Muscle of leg (tissue), 11 donors: Measurements from ENCODE around the gene CPSF6. TPM values are rescaled to one million over a fixed set of nuclear protein-coding genes. Genes with fewer than 3 reads are reported as not detected.
A peak's percentile ranks its signal among the peaks of the same experiment; 100 is the strongest.

Source experiments
- DNase-seq: peaks from one replicate; pipeline ENCODE4 v3.0.0; 2013
- H3K27ac ChIP-seq: one replicate; pipeline ENCODE4 v1.5.1; 2013; ENCODE audit warnings: mild to moderate bottlenecking, low read length, control low read depth
- H3K27me3 ChIP-seq: one replicate; pipeline ENCODE4 v1.6.1; 2013; ENCODE audit warnings: low read length; ENCODE audit not compliant: control insufficient read depth, insufficient read depth
- H3K36me3 ChIP-seq: one replicate; pipeline ENCODE4 v1.6.1; 2013; ENCODE audit warnings: low read length; ENCODE audit not compliant: control insufficient read depth, insufficient read depth
- H3K4me1 ChIP-seq: one replicate; pipeline ENCODE4 v1.6.1; 2013; ENCODE audit warnings: low read length; ENCODE audit not compliant: control insufficient read depth, insufficient read depth
- H3K4me3 ChIP-seq: one replicate; pipeline ENCODE4 v1.5.1; 2013; ENCODE audit warnings: low read length, control low read depth
- H3K9me3 ChIP-seq: replicated peaks from 2 replicates; pipeline ENCODE4 v1.6.1; 2013; ENCODE audit warnings: low read depth, low read length; ENCODE audit not compliant: control insufficient read depth
- WGBS: methylation state at CpG from one replicate; pipeline ENCODE4 v1.1.5; 2013; ENCODE audit warnings: missing lambda C conversion rate; ENCODE audit not compliant: insufficient coverage; 5-methylcytosine and 5-hydroxymethylcytosine counted together
- polyA plus RNA-seq, 8 donors: library from polyadenylated mRNA; unstranded; fragments of 120-200 nt; gene quantifications; one replicate each; pipeline versions ENCODE4 v1.2.1 to v1.2.3, GENCODE V29; 2013; ENCODE audit warnings: inconsistent platforms in 1 of 8, low replicate concordance in 1 of 8; ENCODE audit not compliant: insufficient read length in 8 of 8, insufficient read depth in 1 of 8
- total RNA-seq: library from RNA; stranded (reverse); fragments of 120-200 nt; gene quantifications from one replicate; pipeline ENCODE4 v1.2.4, GENCODE V29; 2013

The CPSF6 gene
- total and polyA plus RNA-seq, 9 donors, result 21.1 to 63.3 (median 54.5) TPM

GRCh38 chr12:69231479-69231878 lies 7.9 kb upstream of the CPSF6 start:
- Histone ChIP-seq H3K4me3 (no peak overlapping the region), H3K27me3 (no peaks in the 10 kb centered on the region), H3K9me3 (peaks cover 5% of the 10 kb centered on the region), H3K4me1 (no peaks in the 10 kb centered on the region), H3K36me3 (no peaks in the 10 kb centered on the region), H3K27ac (no peak overlapping the region)
- no peak for DNase-seq

DNA sequence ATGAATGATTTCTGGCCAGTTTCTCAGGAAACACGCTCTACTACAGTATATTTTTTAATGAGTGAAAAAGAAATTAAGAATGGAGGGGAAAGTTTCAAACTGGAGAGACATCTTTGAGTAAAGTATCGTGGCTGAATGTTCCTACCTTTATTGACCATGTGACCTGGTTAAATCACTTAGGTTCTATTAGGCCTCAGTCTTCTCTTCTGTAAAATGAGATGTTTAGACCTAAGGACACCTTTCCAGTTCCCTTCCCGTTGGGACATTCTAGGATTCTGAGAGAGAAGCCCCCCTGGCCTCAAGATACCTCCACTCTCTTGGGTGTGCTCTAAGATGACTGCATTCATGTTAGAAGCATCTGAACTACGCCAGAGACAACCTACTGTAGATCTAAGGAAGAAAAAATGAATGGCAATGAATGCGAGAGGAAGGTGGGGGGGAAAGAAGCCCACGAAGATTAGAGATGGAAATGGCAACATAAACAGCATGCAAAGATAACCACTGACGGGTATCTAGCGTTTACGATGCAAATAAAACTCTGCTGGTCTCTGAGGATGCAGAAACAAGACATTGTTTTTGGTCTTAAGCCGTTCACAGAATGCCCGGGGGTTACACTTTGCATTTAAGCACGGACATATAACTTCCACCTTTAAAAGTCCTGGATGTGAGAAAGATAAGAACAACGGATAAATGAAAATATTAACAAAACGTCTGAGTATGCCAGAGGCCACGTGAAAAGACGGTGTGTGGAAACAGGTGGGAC lies 599 bp upstream of the CPSF6 start:
- WGBS, result 0% methylated on average over 5 of the region's 16 CpGs
- H3K9me3 ChIP-seq, result no peaks in the 10 kb centered on the region
- H3K4me1 ChIP-seq, result peaks cover 7% of the 10 kb centered on the region
- H3K36me3 ChIP-seq, result no peaks in the 10 kb centered on the region
- peak overlapping the region; percentile 93 for H3K27ac ChIP-seq
- peak overlapping the region; percentile 72 for H3K4me3 ChIP-seq
- no peaks in the 10 kb centered on the region for H3K27me3 ChIP-seq
- no peak for DNase-seq

DNA sequence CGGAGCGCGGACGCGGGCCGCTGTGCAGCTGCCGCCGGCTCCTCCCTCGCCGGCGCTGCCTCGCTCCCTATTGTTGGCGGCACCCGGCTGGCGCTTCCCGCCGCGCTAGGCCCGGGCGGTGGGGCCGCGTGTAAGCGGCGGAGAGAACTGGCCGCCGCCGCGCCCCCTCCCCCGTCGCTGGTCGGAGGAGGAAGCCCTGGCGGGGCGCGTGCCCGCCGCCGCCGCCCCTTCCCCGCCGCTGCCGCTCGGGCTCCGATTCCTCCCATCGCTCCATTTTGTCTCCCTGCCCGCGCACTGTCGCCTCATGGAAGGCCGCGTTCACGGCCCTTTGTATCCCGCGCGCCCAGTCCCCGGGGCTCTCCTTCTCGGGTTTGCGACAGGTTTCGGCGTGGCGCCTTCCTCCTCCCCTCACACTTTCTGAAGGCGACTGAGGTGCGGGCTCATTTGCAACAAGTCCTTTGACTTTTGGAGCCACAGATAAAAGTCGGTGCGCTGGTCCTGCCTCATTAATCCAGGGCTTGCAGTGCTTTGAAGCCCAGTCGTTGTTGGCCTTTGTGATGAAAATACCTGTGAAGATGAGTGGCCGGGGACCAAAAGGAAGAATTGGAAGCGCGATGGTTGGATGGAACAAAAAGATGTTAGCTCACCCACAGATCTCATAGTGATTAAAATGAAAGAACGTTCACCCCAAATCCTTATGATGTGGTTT lies 707 bp downstream of the CPSF6 start:
- Histone ChIP-seq H3K27me3 (no peaks in the 10 kb centered on the region), H3K4me1 (peaks cover 7% of the 10 kb centered on the region), H3K36me3 (no peaks in the 10 kb centered on the region), H3K4me3 (peak overlapping the region; percentile 96), H3K9me3 (no peaks in the 10 kb centered on the region), H3K27ac (peak overlapping the region; percentile 96)
- 0% methylated on average over 61 of the region's 68 CpGs for WGBS
- peak; percentile 63 for DNase-seq

DNA sequence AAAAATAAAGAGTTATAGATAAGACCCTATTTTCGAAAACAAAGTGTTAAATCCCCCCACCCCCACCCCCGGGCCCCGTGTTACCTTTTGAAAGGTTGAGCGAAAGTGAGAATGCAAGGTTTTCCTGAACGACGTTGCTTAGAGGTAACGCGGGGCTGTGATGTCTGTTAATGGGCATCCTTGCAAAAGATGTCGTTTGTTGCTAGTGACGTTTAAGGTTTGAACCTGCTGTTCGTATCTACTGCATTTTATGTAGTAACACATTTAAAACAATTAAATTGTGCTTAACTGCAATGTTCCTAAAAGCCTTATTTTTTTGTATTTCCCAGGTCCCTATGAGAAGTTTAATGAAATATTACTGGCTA lies 1.2 kb downstream of the CPSF6 start:
- Histone ChIP-seq H3K27me3 (no peaks in the 10 kb centered on the region), H3K4me3 (peak overlapping the region; percentile 96), H3K4me1 (peaks cover 7% of the 10 kb centered on the region), H3K9me3 (no peaks in the 10 kb centered on the region), H3K36me3 (no peaks in the 10 kb centered on the region), H3K27ac (peak overlapping the region; percentile 96)
- no CpG with 5 or more reads among the region's 11 CpGs for WGBS
- peak; percentile 24 for DNase-seq

DNA sequence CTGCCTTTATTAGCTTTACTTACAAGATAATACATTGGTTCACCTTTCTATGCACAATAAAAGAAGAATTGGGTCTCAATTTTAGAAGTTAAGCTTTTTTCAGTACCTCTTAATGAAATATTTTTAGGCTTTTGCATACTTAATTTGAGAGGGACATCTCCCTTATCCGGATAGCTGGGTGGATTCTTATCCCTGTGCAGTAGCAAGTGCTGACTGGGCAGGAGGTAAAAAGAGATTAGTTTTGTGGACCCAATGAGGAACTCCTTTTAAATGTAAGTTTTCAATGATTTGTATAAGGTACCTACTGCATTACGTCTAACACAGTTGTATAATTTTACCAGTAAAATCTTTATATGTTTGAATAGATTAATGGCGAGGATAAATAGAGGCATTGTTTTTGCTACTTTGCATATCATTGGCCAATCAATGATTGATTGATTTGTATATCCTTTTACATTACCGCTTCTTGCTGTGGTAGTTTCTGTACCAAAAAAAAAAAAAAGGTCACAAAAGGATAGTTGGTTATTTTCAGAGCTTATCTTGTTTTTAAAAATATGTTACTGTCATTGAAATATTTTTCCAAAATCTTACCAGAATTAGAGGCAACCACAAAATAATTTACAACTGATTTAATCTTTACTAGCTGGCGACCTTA lies 2.2 kb downstream of the CPSF6 start:
- Histone ChIP-seq H3K4me1 (peaks cover 7% of the 10 kb centered on the region), H3K36me3 (no peaks in the 10 kb centered on the region), H3K27ac (no peak overlapping the region), H3K27me3 (no peaks in the 10 kb centered on the region), H3K9me3 (no peaks in the 10 kb centered on the region), H3K4me3 (no peak overlapping the region)
- no CpG with 5 or more reads among the region's 5 CpGs for WGBS
- no peak for DNase-seq

GRCh38 chr12:69243099-69244084 lies 4.0 kb downstream of the CPSF6 start:
- no peak overlapping the region for H3K4me3 ChIP-seq
- 100% methylated on average over 1 of the region's 7 CpGs for WGBS
- H3K4me1 ChIP-seq, result peaks cover 7% of the 10 kb centered on the region
- H3K9me3 ChIP-seq, result no peaks in the 10 kb centered on the region
- no peaks in the 10 kb centered on the region for H3K36me3 ChIP-seq
- no peak for DNase-seq
- H3K27ac ChIP-seq, result no peak overlapping the region
- no peaks in the 10 kb centered on the region for H3K27me3 ChIP-seq

DNA sequence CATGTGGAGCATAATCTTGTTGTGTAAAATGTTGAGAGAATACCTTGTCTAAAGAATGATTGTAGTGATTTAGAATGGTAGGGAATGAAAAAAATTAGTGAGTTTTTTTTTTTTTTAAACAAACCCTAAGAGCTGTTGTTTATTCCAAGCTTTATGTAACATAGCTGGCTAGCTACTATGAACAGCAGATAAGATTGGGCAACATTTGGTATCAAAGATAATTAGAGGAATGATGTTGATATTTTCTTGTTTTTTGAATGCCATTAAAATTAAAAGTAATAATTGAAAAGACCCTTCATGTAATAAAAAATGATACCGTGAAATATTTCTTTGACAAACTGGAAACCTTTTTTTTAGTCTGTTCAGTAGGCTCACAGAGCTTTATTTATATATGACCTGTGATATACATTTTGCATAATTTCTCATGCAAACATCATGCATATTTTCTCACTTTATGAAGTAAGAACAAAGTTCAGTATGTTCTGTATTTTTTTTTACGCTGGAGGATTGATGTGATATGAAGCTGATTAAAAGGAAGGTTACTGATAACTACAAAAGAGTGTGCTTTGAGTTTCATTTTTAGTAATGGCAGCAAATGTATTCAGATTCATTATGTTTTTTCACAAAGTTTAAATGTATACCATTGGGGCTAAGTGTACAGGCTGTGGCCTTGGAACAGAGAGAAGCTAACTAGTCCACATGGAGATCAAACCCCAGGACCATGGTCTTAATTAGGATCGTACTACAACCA lies 8.1 kb downstream of the CPSF6 start:
- Histone ChIP-seq H3K27ac (no peak overlapping the region), H3K4me1 (peaks cover 3% of the 10 kb centered on the region), H3K36me3 (no peaks in the 10 kb centered on the region), H3K27me3 (no peaks in the 10 kb centered on the region), H3K4me3 (no peak overlapping the region), H3K9me3 (no peaks in the 10 kb centered on the region)
- WGBS, result no CpG with 5 or more reads among the region's 3 CpGs
- DNase-seq, result no peak

GRCh38 chr12:69252033-69252432 lies 12.7 kb downstream of the CPSF6 start:
- Histone ChIP-seq H3K9me3 (no peaks in the 10 kb centered on the region), H3K4me1 (no peaks in the 10 kb centered on the region), H3K4me3 (no peak overlapping the region), H3K27me3 (no peaks in the 10 kb centered on the region), H3K27ac (no peak overlapping the region), H3K36me3 (peaks cover 10% of the 10 kb centered on the region)
- DNase-seq, result no peak
- no CpG with 5 or more reads among the region's 1 CpG for WGBS

DNA sequence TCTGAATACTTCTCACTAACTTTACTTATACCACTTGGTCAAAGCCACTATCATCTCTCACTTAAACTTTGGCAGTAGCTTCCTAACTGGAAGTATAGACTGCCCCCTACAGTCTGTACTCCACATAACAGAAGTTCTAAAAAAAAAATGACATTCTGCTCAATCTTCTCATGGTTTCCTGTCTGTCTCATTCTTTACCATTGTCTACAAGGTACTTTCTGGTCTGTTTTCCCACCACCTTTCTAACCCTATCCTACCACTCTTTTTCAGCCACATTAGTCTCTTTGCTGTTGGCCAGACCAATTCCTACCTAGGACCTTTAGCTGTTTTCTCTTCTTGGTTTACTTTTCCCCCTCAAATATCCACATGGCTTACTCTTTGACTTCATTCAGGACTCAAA lies 14.7 kb downstream of the CPSF6 start:
- no peaks in the 10 kb centered on the region for H3K27me3 ChIP-seq
- no peak overlapping the region for H3K4me3 ChIP-seq
- H3K4me1 ChIP-seq, result no peaks in the 10 kb centered on the region
- DNase-seq, result peak; percentile 34
- no peaks in the 10 kb centered on the region for H3K9me3 ChIP-seq
- H3K27ac ChIP-seq, result no peak overlapping the region
- peaks cover 21% of the 10 kb centered on the region for H3K36me3 ChIP-seq
